ENCODE data around the gene RNF152.
"Not testable (repeated sequence)": the region's sequence is repeated elsewhere in the genome, so short reads cannot be mapped to it uniquely, and the experiment has no call there.

RNF152 gene

DNA sequence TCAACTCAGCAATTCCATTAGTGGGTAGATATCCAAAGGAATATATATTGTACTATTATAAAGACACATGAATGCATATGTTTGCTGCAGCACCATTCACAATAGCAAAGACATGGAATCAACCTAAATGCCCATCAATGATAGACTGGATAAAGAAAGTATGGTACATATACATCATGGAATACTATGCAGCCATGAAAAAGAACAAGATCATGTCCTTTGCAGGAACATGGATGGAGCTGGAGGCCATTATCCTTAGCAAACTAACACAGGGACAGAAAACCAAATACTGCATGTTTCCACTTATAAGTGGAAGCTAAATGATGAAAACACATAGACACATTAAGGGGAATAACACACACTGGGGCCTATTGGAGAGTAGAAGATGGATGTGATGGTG is 116.6 kb downstream of the RNF152 start:
- H3K4me3 ChIP-seq (ENCODE audit: low read depth, low read length); H3K9me3 ChIP-seq (ENCODE audit: control insufficient read depth, insufficient read depth, low read depth, low read length); POLR2A ChIA-PET; H3K4me1 ChIP-seq (ENCODE audit: control insufficient read depth, insufficient read depth, low read length); H3K27ac ChIP-seq (ENCODE audit: extremely low read depth, low read depth, low read length); H3K36me3 ChIP-seq (ENCODE audit: control insufficient read depth in 2 of 2, insufficient read depth in 1 of 2, low read length in 2 of 2): not testable (repeated sequence)
- CTCF ChIA-PET = interaction anchor here (0.7 kb wide), 1 partner anchor 1640 kb away, joined by 3 read pairs; no protein-coding TSS in a partner anchor
- TF ChIP-seq, protein P1, sequence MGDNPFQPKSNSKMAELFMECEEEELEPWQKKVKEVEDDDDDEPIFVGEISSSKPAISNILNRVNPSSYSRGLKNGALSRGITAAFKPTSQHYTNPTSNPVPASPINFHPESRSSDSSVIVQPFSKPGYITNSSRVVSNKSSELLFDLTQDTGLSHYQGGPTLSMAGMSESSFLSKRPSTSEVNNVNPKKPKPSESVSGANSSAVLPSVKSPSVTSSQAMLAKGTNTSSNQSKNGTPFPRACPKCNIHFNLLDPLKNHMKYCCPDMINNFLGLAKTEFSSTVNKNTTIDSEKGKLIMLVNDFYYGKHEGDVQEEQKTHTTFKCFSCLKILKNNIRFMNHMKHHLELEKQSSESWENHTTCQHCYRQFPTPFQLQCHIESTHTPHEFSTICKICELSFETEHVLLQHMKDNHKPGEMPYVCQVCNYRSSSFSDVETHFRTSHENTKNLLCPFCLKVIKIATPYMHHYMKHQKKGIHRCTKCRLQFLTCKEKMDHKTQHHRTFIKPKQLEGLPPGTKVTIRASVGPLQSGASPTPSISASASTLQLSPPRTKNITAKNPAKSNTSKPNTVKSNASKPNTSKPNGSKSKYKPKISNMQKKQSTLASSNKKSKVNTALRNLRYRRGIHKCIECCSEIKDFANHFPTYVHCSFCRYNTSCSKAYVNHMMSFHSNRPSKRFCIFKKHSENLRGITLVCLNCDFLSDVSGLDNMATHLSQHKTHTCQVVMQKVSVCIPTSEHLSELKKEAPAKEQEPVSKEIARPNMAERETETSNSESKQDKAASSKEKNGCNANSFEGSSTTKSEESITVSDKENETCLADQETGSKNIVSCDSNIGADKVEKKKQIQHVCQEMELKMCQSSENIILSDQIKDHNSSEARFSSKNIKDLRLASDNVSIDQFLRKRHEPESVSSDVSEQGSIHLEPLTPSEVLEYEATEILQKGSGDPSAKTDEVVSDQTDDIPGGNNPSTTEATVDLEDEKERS (tag by site-specific recombination; IDR thresholded peaks at IDR 0.05) = peak; percentile 53; the same call in 1 of the 2 replicates
- peak; percentile 75 for TF ChIP-seq ZNF146 (tag by site-specific recombination; IDR thresholded peaks at IDR 0.05)

DNA sequence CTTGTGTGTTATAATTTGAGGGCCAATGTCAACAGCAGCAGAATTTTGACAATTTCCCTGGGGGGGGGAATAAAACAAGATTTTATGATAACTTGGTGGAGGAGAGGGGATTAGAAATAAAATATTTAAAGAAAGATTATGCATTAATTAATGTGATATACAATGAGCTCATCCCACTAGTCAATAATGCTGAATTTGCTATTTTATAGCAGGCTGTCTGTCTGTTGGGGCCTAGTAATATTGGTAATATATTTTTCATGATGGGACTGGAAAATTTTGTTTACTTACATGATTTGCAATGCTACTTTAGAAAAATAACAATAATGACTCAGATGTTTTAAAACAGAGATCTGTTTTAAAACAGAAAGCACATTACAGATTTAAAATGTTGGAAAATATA is 118.0 kb downstream of the RNF152 start:
- ChIA-PET CTCF (interaction anchor here (0.6 to 0.9 kb wide), 2 partner anchors 187 to 193 kb away, joined by 3 to 4 read pairs; no protein-coding TSS in a partner anchor), POLR2A (no interaction called here)
- no peaks in the 10 kb centered on the region for H3K4me1 ChIP-seq (ENCODE audit: control insufficient read depth, insufficient read depth, low read length)
- no peak for TF ChIP-seq SP3 (tag by site-specific recombination; IDR thresholded peaks at IDR 0.05)
- H3K4me3 ChIP-seq (ENCODE audit: low read depth, low read length) = no peak overlapping the region
- H3K9me3 ChIP-seq (ENCODE audit: control insufficient read depth, insufficient read depth, low read depth, low read length) = no peaks in the 10 kb centered on the region
- no peaks in the 10 kb centered on the region for H3K36me3 ChIP-seq (ENCODE audit: control insufficient read depth in 2 of 2, insufficient read depth in 1 of 2, low read length in 2 of 2)
- H3K27ac ChIP-seq (ENCODE audit: extremely low read depth, low read depth, low read length) = no peak overlapping the region

DNA sequence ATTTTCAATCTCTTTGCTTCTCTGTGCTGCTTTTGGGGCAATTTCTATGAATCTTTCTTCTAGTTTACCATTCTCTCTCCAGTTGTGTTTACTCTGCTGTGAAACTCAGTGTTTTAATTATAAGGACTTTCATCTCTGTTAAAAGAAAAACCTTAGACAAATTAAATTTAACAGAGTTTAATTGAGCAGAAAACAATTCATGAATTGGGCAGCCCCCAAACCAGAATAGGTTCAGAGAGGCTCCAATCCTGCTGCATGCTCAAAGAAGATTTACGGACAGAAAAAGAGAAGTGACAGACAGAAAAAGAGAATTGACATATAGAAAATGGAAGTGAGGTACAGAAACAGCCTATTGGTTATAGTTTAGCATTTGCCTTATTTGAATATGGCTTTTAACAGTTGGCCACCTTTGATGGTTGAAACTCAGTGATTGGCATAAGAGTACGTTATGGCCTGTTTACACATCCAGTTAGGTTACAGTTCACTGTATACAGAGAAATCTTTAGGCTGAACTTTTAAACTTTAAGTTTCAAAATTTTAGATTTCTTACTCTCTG is 120.4 kb downstream of the RNF152 start:
- Histone ChIP-seq H3K27ac (ENCODE audit: extremely low read depth, low read depth, low read length) (no peak overlapping the region), H3K36me3 (ENCODE audit: control insufficient read depth in 2 of 2, insufficient read depth in 1 of 2, low read length in 2 of 2) (no peaks in the 10 kb centered on the region), H3K4me3 (ENCODE audit: low read depth, low read length) (no peak overlapping the region), H3K4me1 (ENCODE audit: control insufficient read depth, insufficient read depth, low read length) (no peaks in the 10 kb centered on the region), H3K9me3 (ENCODE audit: control insufficient read depth, insufficient read depth, low read depth, low read length) (no peaks in the 10 kb centered on the region)
- CTCF ChIA-PET = no interaction called here
- POLR2A ChIA-PET = no interaction called here
- TF ChIP-seq ZNF549 (tag by site-specific recombination; IDR thresholded peaks at IDR 0.05) (peak; percentile 95), ZNF571 (tag by site-specific recombination; IDR thresholded peaks at IDR 0.05) (no peak)

DNA sequence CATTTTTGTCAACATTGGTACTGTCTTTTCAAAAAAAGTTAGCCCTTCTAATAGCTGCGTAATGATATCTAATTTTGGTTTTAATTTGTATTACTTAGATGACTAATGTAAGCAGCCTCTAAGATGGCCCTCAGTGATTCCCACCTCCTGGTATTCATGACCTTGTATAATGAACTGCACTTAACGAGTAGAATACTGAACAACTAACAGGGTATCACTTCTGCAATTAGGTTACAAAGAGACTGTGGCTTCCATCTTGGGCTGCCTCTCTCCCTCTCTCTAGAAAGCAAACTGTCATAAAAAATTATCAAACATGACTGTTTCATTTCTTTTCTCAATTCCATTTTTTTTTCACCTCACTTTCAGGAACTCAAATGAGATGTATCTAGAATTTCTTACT is 120.9 kb downstream of the RNF152 start:
- TF ChIP-seq, protein P2, sequence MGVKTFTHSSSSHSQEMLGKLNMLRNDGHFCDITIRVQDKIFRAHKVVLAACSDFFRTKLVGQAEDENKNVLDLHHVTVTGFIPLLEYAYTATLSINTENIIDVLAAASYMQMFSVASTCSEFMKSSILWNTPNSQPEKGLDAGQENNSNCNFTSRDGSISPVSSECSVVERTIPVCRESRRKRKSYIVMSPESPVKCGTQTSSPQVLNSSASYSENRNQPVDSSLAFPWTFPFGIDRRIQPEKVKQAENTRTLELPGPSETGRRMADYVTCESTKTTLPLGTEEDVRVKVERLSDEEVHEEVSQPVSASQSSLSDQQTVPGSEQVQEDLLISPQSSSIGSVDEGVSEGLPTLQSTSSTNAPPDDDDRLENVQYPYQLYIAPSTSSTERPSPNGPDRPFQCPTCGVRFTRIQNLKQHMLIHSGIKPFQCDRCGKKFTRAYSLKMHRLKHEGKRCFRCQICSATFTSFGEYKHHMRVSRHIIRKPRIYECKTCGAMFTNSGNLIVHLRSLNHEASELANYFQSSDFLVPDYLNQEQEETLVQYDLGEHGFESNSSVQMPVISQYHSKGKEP (tag by site-specific recombination; IDR thresholded peaks at IDR 0.05) = no peak
- no peak for TF ChIP-seq ZNF660 (tag by site-specific recombination; IDR thresholded peaks at IDR 0.05)
- no peaks in the 10 kb centered on the region for H3K4me1 ChIP-seq (ENCODE audit: control insufficient read depth, insufficient read depth, low read length)
- H3K9me3 ChIP-seq (ENCODE audit: control insufficient read depth, insufficient read depth, low read depth, low read length) = no peaks in the 10 kb centered on the region
- H3K27ac ChIP-seq (ENCODE audit: extremely low read depth, low read depth, low read length) = no peak overlapping the region
- CTCF ChIA-PET = no interaction called here
- no peak overlapping the region for H3K4me3 ChIP-seq (ENCODE audit: low read depth, low read length)
- no peaks in the 10 kb centered on the region for H3K36me3 ChIP-seq (ENCODE audit: control insufficient read depth in 2 of 2, insufficient read depth in 1 of 2, low read length in 2 of 2)
- POLR2A ChIA-PET = no interaction called here

DNA sequence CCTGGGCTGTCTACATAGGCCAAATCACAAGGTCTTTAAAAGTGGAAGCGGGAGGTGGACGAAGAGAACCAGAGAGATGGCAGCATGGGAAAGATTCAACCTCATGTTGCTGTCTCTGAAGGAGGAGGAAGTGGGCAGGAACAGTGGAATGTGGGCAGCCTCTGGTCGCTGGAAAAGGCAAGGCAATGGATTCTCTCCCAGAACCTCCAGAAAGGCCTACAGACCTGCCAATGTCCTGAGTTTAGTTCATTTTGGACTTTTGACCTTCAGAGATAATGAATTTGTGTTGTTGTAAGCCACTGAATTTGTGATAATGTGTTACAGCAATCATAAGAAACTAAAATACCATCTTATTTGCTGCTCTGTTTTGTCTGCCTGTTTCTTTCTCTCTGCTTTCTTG is 122.5 kb downstream of the RNF152 start:
- H3K27ac ChIP-seq (ENCODE audit: extremely low read depth, low read depth, low read length) = no peak overlapping the region
- no peak overlapping the region for H3K4me3 ChIP-seq (ENCODE audit: low read depth, low read length)
- POLR2A ChIA-PET = no interaction called here
- no peaks in the 10 kb centered on the region for H3K4me1 ChIP-seq (ENCODE audit: control insufficient read depth, insufficient read depth, low read length)
- CTCF ChIA-PET = no interaction called here
- no peaks in the 10 kb centered on the region for H3K36me3 ChIP-seq (ENCODE audit: control insufficient read depth in 2 of 2, insufficient read depth in 1 of 2, low read length in 2 of 2)
- TF ChIP-seq SCRT2 (tag by site-specific recombination; IDR thresholded peaks at IDR 0.05) = no peak
- no peak for TF ChIP-seq ZNF133 (tag by site-specific recombination; IDR thresholded peaks at IDR 0.05)
- TF ChIP-seq ZNF747 (tag by site-specific recombination; IDR thresholded peaks at IDR 0.05) = no peak
- TF ChIP-seq ZNF157 (tag by site-specific recombination; IDR thresholded peaks at IDR 0.05) = no peak
- no peak for TF ChIP-seq ZNF544 (tag by site-specific recombination; IDR thresholded peaks at IDR 0.05)
- TF ChIP-seq ZNF146 (tag by site-specific recombination; IDR thresholded peaks at IDR 0.05) = no peak
- TF ChIP-seq ZNF184 (tag by site-specific recombination; IDR thresholded peaks at IDR 0.05) = no peak
- TF ChIP-seq GLIS2 (tag by site-specific recombination; IDR thresholded peaks at IDR 0.05) = no peak
- no peak for TF ChIP-seq KLF10 (tag by site-specific recombination; IDR thresholded peaks at IDR 0.05)
- no peak for TF ChIP-seq OVOL3 (tag by site-specific recombination; IDR thresholded peaks at IDR 0.05)
- no peak for TF ChIP-seq WT1 (tag by site-specific recombination; IDR thresholded peaks at IDR 0.05)
- no peaks in the 10 kb centered on the region for H3K9me3 ChIP-seq (ENCODE audit: control insufficient read depth, insufficient read depth, low read depth, low read length)

All from HEK293 (cell line).